Naive B cell (primary cell): ENCODE measurements around the gene NAT14. TPM values are rescaled to one million over a fixed set of nuclear protein-coding genes. Genes with fewer than 3 reads are reported as not detected.

ENCODE experiments used
- ATAC-seq, 2 donors: fragments of 150-1000 bp; cut with Tn5 transposase; 2 replicates each; pipeline ENCODE4 v1.10.0; 2021; ENCODE audit warnings: low read depth in 2 of 2, mild to moderate bottlenecking in 2 of 2, moderate library complexity in 2 of 2
- DNase-seq: peaks from one replicate; pipeline ENCODE4 v3.0.0; 2022
- H3K27ac Mint-ChIP-seq, 6 donors: one replicate each; pipeline ENCODE4 v1.8.0; 2020 to 2022; ENCODE audit warnings: mild to moderate bottlenecking in 6 of 6, mixed read lengths in 6 of 6, moderate library complexity in 5 of 6, inconsistent platforms in 2 of 6
- H3K27me3 Mint-ChIP-seq, 3 donors: one replicate each; pipeline ENCODE4 v1.8.0; 2021 to 2022; ENCODE audit warnings: mixed read lengths in 3 of 3, mild to moderate bottlenecking in 1 of 3
- H3K36me3 Mint-ChIP-seq, 2 donors: one replicate each; pipeline ENCODE4 v1.8.0; 2020 to 2022; ENCODE audit warnings: mixed read lengths in 2 of 2, inconsistent platforms in 1 of 2, mild to moderate bottlenecking in 1 of 2
- H3K4me1 Mint-ChIP-seq, 3 donors: one replicate each; pipeline ENCODE4 v1.8.0; 2020 to 2022; ENCODE audit warnings: mixed read lengths in 3 of 3, inconsistent platforms in 1 of 3, mild to moderate bottlenecking in 1 of 3, moderate library complexity in 1 of 3
- H3K4me3 Mint-ChIP-seq, 8 donors: one replicate each; pipeline ENCODE4 v1.8.0; 2020 to 2022; ENCODE audit warnings: mild to moderate bottlenecking in 8 of 8, mixed read lengths in 8 of 8, moderate library complexity in 8 of 8, inconsistent platforms in 2 of 8
- H3K9me3 Mint-ChIP-seq, 7 donors: one replicate each; pipeline ENCODE4 v1.8.0; 2020 to 2022; ENCODE audit warnings: mixed read lengths in 7 of 7, mild to moderate bottlenecking in 5 of 7, inconsistent platforms in 2 of 7, moderate library complexity in 1 of 7
- polyA plus RNA-seq, 6 donors: library from polyadenylated mRNA; unstranded; fragments of 300-500 nt; fragmentation: Illumina TruSeq; gene quantifications; one replicate each; pipeline ENCODE4 v1.2.3, GENCODE V29; 2021; ENCODE audit warnings: low read depth in 6 of 6

NAT14 gene
- polyA plus RNA-seq, 6 donors from 2014 or later = 3.4 to 7.5 (median 4.8) TPM

GRCh38 chr19:55487924-55488687, 3.1 kb downstream of the NAT14 start, which contains the start of gene SSC5D:
Gene SSC5D, plus strand, starts transcription at chr19:55488436. Its CDS starts 154 bp downstream, at chr19:55488590.
- H3K4me1 Mint-ChIP-seq = peaks cover 10 to 18% (median 15%) of the 10 kb centered on the region in 3 donors
- H3K9me3 Mint-ChIP-seq = no peaks in the 10 kb centered on the region
- DNase-seq (no peak), ATAC-seq (no peak)
- peak within 1 kb of the TSS in 5 of 8 donors; percentile 29 to 74 (median 61) for H3K4me3 Mint-ChIP-seq
- peaks cover 0 to 19% (median 18%) of the 10 kb centered on the region in 3 donors for H3K27me3 Mint-ChIP-seq
- H3K27ac Mint-ChIP-seq = peak within 1 kb of the TSS in 5 of 6 donors; percentile 69 to 89 (median 86)
- H3K36me3 Mint-ChIP-seq = no peaks in the 10 kb centered on the region

GRCh38 chr19:55488986-55489710, 4.2 kb downstream of the NAT14 start:
- H3K9me3 Mint-ChIP-seq = no peaks in the 10 kb centered on the region
- ATAC-seq (no peak), DNase-seq (no peak)

DNA sequence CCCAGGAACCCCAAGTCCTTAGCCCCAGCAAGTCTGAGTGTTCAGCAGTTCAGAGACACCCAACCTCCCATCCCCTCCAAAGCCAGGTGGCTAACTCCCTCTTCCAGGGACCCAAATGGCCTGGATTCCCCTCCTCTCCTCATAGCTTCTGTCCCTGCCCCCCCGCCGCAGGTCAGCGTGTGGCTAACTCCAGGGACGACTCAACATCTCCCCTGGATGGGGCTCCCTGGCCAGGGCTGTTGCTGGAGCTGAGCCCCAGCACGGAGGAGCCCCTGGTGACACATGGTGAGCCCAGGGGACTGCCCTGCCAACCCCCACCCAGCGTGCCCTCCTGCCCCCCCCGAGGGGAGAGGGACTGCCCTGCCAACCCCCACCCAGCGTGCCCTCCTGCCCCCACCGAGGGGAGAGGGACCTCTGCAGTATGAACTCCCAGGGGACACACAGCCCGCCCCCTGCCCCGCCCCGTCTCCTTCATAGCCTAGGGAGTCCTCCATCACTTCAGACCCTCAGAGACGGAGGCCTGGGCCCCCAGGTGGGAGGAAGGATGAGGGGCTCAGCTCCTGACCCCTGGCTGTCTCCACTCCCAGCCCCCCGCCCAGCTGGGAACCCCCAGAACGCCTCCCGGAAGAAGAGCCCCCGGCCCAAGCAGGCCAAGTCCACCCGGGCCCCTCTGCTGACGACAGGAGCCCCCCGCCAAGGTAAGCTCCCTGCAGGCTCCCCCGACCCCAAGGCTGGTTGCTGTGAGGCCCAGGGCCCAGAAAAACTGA, 4.9 kb downstream of the NAT14 start:
- Mint-ChIP-seq H3K9me3 (no peaks in the 10 kb centered on the region), H3K36me3 (no peaks in the 10 kb centered on the region), H3K4me3 (no peak overlapping the region), H3K27ac (no peak overlapping the region), H3K27me3 (peaks cover 0 to 29% (median 26%) of the 10 kb centered on the region in 3 donors), H3K4me1 (peaks cover 13 to 25% (median 19%) of the 10 kb centered on the region in 3 donors)
- no peak for ATAC-seq
- DNase-seq = no peak

More at GRCh38 chr19:55488986-55489710, 4.2 kb downstream of the NAT14 start:
- H3K4me1 Mint-ChIP-seq = peaks cover 13 to 20% (median 15%) of the 10 kb centered on the region in 3 donors
- H3K4me3 Mint-ChIP-seq = no peak overlapping the region
- no peak overlapping the region for H3K27ac Mint-ChIP-seq
- peaks cover 0 to 24% (median 22%) of the 10 kb centered on the region in 3 donors for H3K27me3 Mint-ChIP-seq
- no peaks in the 10 kb centered on the region for H3K36me3 Mint-ChIP-seq

DNA sequence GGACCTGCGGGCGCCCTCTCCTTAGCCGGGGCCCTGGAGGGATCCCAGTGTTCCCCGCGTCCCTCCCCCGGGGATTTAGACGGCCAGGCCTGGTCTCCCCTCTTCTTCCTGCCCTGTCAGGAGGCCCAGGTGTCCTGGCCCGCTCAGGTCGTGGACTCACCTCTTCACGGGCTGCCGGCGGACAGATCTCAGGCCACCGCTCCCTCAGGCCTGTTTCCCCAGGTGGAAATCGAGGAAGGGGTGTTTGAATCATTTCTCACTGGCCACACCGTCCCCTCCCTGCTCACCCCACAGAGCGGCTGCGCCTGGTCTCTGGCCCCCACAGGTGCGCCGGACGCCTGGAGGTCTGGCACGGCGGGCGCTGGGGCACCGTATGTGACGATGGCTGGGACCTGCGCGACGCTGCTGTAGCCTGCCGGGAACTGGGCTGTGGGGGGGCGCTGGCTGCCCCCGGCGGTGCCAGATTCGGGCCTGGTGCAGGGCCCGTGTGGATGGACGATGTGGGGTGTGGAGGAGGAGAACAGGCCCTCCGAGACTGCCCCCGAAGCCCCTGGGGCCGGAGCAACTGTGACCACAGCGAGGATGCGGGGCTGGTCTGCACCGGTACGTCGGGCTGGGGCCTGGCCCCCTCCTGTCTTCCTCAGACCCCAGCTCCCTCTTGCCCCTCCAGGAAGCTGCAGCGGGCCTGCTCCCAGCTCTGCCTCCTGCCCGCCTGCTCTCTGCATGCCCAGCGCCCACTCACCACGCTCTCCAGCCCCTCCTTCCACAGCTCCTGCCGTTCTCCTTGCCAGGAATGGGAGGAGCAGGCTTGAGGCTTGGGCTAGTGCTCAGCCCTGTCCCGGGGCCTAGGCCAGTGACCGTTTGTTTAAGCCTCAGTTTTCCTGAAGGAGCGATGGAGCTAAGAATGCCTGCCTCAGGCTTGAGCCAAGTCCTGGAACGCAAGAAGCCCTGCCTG, 5.8 kb downstream of the NAT14 start:
- no peak for ATAC-seq
- peaks cover 0 to 29% (median 26%) of the 10 kb centered on the region in 3 donors for H3K27me3 Mint-ChIP-seq

GRCh38 chr19:55491546-55492360, 6.8 kb downstream of the NAT14 start:
- Mint-ChIP-seq H3K4me1 (peaks cover 8 to 12% (median 9%) of the 10 kb centered on the region in 3 donors), H3K27ac (peak overlapping the region in 1 of 6 donors; percentile 85), H3K36me3 (no peaks in the 10 kb centered on the region), H3K27me3 (peaks cover 0 to 29% (median 26%) of the 10 kb centered on the region in 3 donors), H3K9me3 (no peaks in the 10 kb centered on the region), H3K4me3 (no peak overlapping the region)
- DNase-seq (no peak), ATAC-seq (no peak)

More for the DNA sequence above, 5.8 kb downstream of the NAT14 start:
- H3K4me3 Mint-ChIP-seq = no peak overlapping the region
- no peak overlapping the region for H3K27ac Mint-ChIP-seq
- no peak for DNase-seq
- H3K9me3 Mint-ChIP-seq = no peaks in the 10 kb centered on the region
- peaks cover 13 to 17% (median 13%) of the 10 kb centered on the region in 3 donors for H3K4me1 Mint-ChIP-seq
- H3K36me3 Mint-ChIP-seq = no peaks in the 10 kb centered on the region

GRCh38 chr19:55492362-55492944, 7.5 kb downstream of the NAT14 start:
- H3K4me1 Mint-ChIP-seq = peaks cover 3 to 12% (median 8%) of the 10 kb centered on the region in 3 donors
- H3K9me3 Mint-ChIP-seq = no peaks in the 10 kb centered on the region
- DNase-seq (no peak), ATAC-seq (no peak)
- H3K4me3 Mint-ChIP-seq = no peak overlapping the region
- no peak overlapping the region for H3K27ac Mint-ChIP-seq
- peaks cover 0 to 29% (median 26%) of the 10 kb centered on the region in 3 donors for H3K27me3 Mint-ChIP-seq
- no peaks in the 10 kb centered on the region for H3K36me3 Mint-ChIP-seq

DNA sequence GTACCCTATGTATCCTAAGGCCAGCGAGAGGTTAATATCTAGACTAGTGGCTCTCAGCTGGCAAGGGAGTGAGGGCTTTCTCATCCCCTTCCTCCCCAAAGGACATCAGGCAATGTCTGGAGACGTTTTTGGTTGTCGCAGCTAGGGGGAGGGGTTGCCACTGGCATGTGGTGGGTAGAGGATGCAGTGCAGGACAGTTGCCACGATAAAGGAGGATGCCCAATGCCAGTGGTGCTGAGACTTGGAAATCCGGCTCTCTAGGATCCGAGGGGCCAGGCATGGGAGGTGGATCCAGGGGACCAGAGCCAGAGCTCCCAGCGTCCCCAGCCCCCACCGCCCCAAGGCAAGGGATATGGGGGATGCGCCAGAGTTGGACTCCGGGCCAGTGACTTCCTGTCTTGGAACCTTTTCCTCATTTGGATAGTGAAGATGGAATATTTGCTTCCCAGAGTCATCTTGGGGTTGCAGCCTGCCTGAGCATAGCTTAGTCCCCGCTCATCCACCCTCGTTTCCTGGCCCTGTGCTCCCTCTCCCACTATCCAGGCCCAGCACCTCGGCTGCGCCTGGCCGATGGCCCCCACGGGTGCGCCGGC, 8.2 kb downstream of the NAT14 start:
- Mint-ChIP-seq H3K4me1 (peaks cover 3 to 12% (median 8%) of the 10 kb centered on the region in 3 donors), H3K27me3 (peaks cover 0 to 29% (median 26%) of the 10 kb centered on the region in 3 donors), H3K4me3 (peak overlapping the region in 1 of 8 donors; percentile 73), H3K9me3 (no peaks in the 10 kb centered on the region), H3K27ac (no peak overlapping the region), H3K36me3 (no peaks in the 10 kb centered on the region)
- DNase-seq = no peak
- no peak for ATAC-seq

DNA sequence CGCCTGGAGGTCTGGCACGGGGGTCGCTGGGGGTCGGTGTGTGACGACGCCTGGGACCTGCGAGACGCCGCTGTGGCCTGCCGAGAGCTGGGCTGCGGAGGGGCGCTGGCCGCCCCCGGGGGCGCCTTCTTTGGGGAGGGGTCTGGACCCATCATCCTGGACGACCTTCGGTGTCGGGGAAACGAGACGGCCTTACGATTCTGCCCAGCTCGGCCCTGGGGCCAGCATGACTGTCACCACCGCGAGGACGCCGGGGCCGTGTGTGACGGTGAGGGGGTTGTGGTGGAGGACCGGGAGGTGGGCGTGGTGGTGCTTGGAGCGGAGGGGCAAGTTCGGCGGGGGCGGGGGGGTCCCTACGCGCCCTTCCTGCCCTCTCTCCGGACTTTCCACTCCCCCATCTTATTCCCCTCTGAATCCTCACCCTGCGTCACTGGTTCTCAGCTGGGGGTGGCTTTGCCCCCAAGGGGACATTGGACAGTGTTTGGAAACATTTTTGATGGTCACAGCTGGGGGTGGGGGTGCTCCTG, 8.7 kb downstream of the NAT14 start:
- peaks cover 3 to 8% (median 7%) of the 10 kb centered on the region in 3 donors for H3K4me1 Mint-ChIP-seq
- DNase-seq = no peak
- H3K27ac Mint-ChIP-seq = no peak overlapping the region
- ATAC-seq = no peak
- no peaks in the 10 kb centered on the region for H3K36me3 Mint-ChIP-seq
- peaks cover 0 to 29% (median 26%) of the 10 kb centered on the region in 3 donors for H3K27me3 Mint-ChIP-seq
- no peaks in the 10 kb centered on the region for H3K9me3 Mint-ChIP-seq
- peak overlapping the region in 1 of 8 donors; percentile 57 for H3K4me3 Mint-ChIP-seq

- peak in 1 of 2 donors; percentile 25 for ATAC-seq
- Mint-ChIP-seq H3K9me3 (no peaks in the 10 kb centered on the region), H3K27me3 (peaks cover 0 to 29% (median 26%) of the 10 kb centered on the region in 3 donors), H3K36me3 (no peaks in the 10 kb centered on the region), H3K4me1 (peaks cover 4 to 10% (median 10%) of the 10 kb centered on the region in 3 donors), H3K4me3 (peak overlapping the region in 1 of 8 donors; percentile 57), H3K27ac (peak overlapping the region in 1 of 6 donors; percentile 54)
- DNase-seq = no peak
Measured at GRCh38 chr19:55494172-55494761, 9.3 kb downstream of the NAT14 start.

- ATAC-seq (no peak), DNase-seq (no peak)
- Mint-ChIP-seq H3K27ac (no peak overlapping the region), H3K27me3 (peaks cover 0 to 29% (median 26%) of the 10 kb centered on the region in 3 donors), H3K4me1 (peaks cover 11 to 16% (median 12%) of the 10 kb centered on the region in 3 donors), H3K4me3 (no peak overlapping the region), H3K9me3 (no peaks in the 10 kb centered on the region), H3K36me3 (no peaks in the 10 kb centered on the region)
Measured at GRCh38 chr19:55495646-55496349, 10.8 kb downstream of the NAT14 start.
